Astrocyte (in vitro differentiated cells and primary cell): ENCODE measurements around the gene GNS. TPM values are rescaled to one million over a fixed set of nuclear protein-coding genes. Genes with fewer than 3 reads are reported as not detected.

Experiments used
- DNase-seq: peaks from one replicate; pipeline ENCODE4 v3.0.0-alpha.2; 2010; ENCODE audit warnings: low read depth
- FAIRE-seq: peaks from 2 replicates; lab custom pipeline; 2011; peaks lifted over from hg19 to GRCh38; lab: Jason Lieb, UNC
- H2AFZ ChIP-seq: 2 replicates; pipeline ENCODE4 v1.6.0; 2012; ENCODE audit warnings: low read depth, low read length, inconsistent platforms
- H3K27ac ChIP-seq: 2 replicates; pipeline ENCODE4 v1.5.1; 2011; ENCODE audit warnings: low read depth, low read length, inconsistent platforms
- H3K27me3 ChIP-seq: 2 replicates; pipeline ENCODE4 v1.6.0; 2011; ENCODE audit warnings: low read length, inconsistent platforms; ENCODE audit not compliant: insufficient read depth
- H3K36me3 ChIP-seq: 2 replicates; pipeline ENCODE4 v1.5.1; 2011; ENCODE audit warnings: low read length, inconsistent platforms; ENCODE audit not compliant: insufficient read depth
- H3K4me1 ChIP-seq: 2 replicates; pipeline ENCODE4 v1.5.1; 2011; ENCODE audit warnings: low read length, inconsistent platforms; ENCODE audit not compliant: insufficient read depth
- H3K4me2 ChIP-seq: 2 replicates; pipeline ENCODE4 v1.6.0; 2012; ENCODE audit warnings: low read length, inconsistent platforms
- H3K4me3 ChIP-seq: 2 replicates; pipeline ENCODE4 v1.5.1; 2011; ENCODE audit warnings: low read depth, mild to moderate bottlenecking, low read length, inconsistent platforms; ENCODE audit not compliant: insufficient read depth
- H3K79me2 ChIP-seq: 2 replicates; pipeline ENCODE4 v1.6.0; 2012; ENCODE audit warnings: mild to moderate bottlenecking, low read length, inconsistent platforms; ENCODE audit not compliant: insufficient read depth
- H3K9ac ChIP-seq: 2 replicates; pipeline ENCODE4 v1.6.0; 2012; ENCODE audit warnings: mild to moderate bottlenecking, low read length, inconsistent platforms
- H3K9me3 ChIP-seq: 2 replicates; pipeline ENCODE4 v1.5.1; 2012; ENCODE audit warnings: low read depth, mild to moderate bottlenecking, low read length, inconsistent platforms; ENCODE audit not compliant: insufficient read depth
- H4K20me1 ChIP-seq: 2 replicates; pipeline ENCODE4 v1.6.0; 2012; ENCODE audit warnings: low read length, inconsistent platforms; ENCODE audit not compliant: insufficient read depth
- H3K27ac Mint-ChIP-seq: one replicate; pipeline ENCODE4 v1.8.0; 2021; ENCODE audit warnings: mild to moderate bottlenecking, mixed read lengths; ENCODE audit not compliant: unreplicated experiment
- H3K27me3 Mint-ChIP-seq: one replicate; pipeline ENCODE4 v1.8.0; 2021; ENCODE audit warnings: low read depth, mixed read lengths; ENCODE audit not compliant: unreplicated experiment
- H3K36me3 Mint-ChIP-seq: one replicate; pipeline ENCODE4 v1.8.0; 2021; ENCODE audit warnings: low read depth, mixed read lengths; ENCODE audit not compliant: unreplicated experiment
- H3K4me1 Mint-ChIP-seq: one replicate; pipeline ENCODE4 v1.8.0; 2021; ENCODE audit warnings: low read depth, mixed read lengths; ENCODE audit not compliant: unreplicated experiment
- H3K4me3 Mint-ChIP-seq: one replicate; pipeline ENCODE4 v1.8.0; 2021; ENCODE audit warnings: mild to moderate bottlenecking, moderate library complexity, mixed read lengths; ENCODE audit not compliant: unreplicated experiment
- H3K9me3 Mint-ChIP-seq: one replicate; pipeline ENCODE4 v1.8.0; 2021; ENCODE audit warnings: mild to moderate bottlenecking, mixed read lengths; ENCODE audit not compliant: unreplicated experiment
- EZH2 ChIP-seq: IDR thresholded peaks from 2 replicates; pipeline ENCODE4 v1.6.1; 2012; ENCODE audit warnings: mild to moderate bottlenecking, low read length, inconsistent platforms; ENCODE audit not compliant: insufficient read depth
- total RNA-seq: library from RNA; stranded (reverse); gene quantifications from 2 replicates; pipeline ENCODE4 v1.2.1, GENCODE V29; 2021
- TF ChIP-seq, protein P1 (sequence below): IDR thresholded peaks from 2 replicates; pipeline ENCODE4 v1.5.1; 2011; ENCODE audit warnings: low read depth, mild to moderate bottlenecking, inconsistent platforms, low read length, moderate library complexity; ENCODE audit not compliant: insufficient read depth

GNS gene
- total RNA-seq, 1 donor from 2014 or later = 109 TPM

- no peaks in the 10 kb centered on the region for H3K9me3 ChIP-seq
- H3K4me2 ChIP-seq = no peak overlapping the region
Observed at GRCh38 chr12:64671681-64672080, 87.5 kb downstream of the GNS start.

DNA sequence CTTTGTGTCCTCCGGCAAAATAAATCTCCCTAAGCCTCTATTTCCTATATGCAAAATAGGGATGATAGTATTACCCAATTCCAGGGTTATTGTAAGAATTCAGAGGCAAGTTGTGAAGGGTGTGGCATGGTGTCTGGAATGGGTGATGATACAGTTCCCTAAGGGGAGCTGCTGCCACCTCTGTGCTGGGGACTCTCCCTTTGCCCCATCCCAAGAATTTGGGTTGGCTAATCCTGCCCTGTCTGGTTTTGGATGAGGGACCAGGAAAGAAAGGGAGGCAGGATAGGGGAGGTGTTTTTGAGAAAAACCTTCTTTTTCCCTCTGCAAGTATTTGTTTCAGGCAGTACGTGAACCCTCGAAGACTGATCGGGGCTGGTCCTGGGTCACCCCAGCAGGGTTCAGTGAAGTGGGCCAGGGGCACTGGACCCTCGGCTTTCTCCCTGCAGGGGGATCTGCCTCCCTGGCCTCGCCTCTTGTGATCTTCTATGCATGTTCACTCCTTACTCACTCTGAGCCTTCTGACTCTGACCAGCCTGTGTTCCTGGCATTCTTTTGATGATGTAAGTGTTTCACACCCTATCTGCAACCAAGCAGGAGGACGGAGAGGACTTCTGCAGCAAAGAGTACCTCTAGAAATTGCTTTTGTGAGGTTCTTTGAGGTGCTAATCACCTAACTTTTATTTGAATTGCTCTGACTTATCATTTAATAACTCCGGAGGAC is 88.1 kb downstream of the GNS start:
- Histone ChIP-seq H3K36me3 (no peaks in the 10 kb centered on the region), H4K20me1 (peaks cover 16% of the 10 kb centered on the region), H3K79me2 (peaks cover 28% of the 10 kb centered on the region), H3K27me3 (no peaks in the 10 kb centered on the region), H3K4me1 (peaks cover 42% of the 10 kb centered on the region), H2AFZ (no peak overlapping the region), H3K9me3 (no peaks in the 10 kb centered on the region), H3K9ac (no peak overlapping the region), H3K4me3 (no peak overlapping the region), H3K4me2 (no peak overlapping the region), H3K27ac (no peak overlapping the region)
- Mint-ChIP-seq H3K9me3 (no peaks in the 10 kb centered on the region), H3K36me3 (no peaks in the 10 kb centered on the region), H3K4me1 (peaks cover 51% of the 10 kb centered on the region), H3K27ac (peak overlapping the region; percentile 81), H3K4me3 (no peak overlapping the region), H3K27me3 (no peaks in the 10 kb centered on the region)
- DNase-seq (peak; percentile 70), FAIRE-seq (no peak)
- TF ChIP-seq, protein P1, sequence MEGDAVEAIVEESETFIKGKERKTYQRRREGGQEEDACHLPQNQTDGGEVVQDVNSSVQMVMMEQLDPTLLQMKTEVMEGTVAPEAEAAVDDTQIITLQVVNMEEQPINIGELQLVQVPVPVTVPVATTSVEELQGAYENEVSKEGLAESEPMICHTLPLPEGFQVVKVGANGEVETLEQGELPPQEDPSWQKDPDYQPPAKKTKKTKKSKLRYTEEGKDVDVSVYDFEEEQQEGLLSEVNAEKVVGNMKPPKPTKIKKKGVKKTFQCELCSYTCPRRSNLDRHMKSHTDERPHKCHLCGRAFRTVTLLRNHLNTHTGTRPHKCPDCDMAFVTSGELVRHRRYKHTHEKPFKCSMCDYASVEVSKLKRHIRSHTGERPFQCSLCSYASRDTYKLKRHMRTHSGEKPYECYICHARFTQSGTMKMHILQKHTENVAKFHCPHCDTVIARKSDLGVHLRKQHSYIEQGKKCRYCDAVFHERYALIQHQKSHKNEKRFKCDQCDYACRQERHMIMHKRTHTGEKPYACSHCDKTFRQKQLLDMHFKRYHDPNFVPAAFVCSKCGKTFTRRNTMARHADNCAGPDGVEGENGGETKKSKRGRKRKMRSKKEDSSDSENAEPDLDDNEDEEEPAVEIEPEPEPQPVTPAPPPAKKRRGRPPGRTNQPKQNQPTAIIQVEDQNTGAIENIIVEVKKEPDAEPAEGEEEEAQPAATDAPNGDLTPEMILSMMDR = no peak
- no peak for TF ChIP-seq EZH2

More at GRCh38 chr12:64671681-64672080, 87.5 kb downstream of the GNS start:
- Histone ChIP-seq H3K36me3 (no peaks in the 10 kb centered on the region), H3K4me3 (no peak overlapping the region), H3K27me3 (no peaks in the 10 kb centered on the region), H2AFZ (no peak overlapping the region), H4K20me1 (peaks cover 14% of the 10 kb centered on the region), H3K9ac (no peak overlapping the region), H3K4me1 (peaks cover 37% of the 10 kb centered on the region), H3K27ac (no peak overlapping the region), H3K79me2 (peaks cover 28% of the 10 kb centered on the region)
- Mint-ChIP-seq H3K4me1 (peaks cover 47% of the 10 kb centered on the region), H3K36me3 (no peaks in the 10 kb centered on the region), H3K27ac (no peak overlapping the region), H3K27me3 (no peaks in the 10 kb centered on the region), H3K4me3 (no peak overlapping the region), H3K9me3 (no peaks in the 10 kb centered on the region)
- DNase-seq (no peak), FAIRE-seq (no peak)
- TF ChIP-seq, protein P1 = no peak
- no peak for TF ChIP-seq EZH2

DNA sequence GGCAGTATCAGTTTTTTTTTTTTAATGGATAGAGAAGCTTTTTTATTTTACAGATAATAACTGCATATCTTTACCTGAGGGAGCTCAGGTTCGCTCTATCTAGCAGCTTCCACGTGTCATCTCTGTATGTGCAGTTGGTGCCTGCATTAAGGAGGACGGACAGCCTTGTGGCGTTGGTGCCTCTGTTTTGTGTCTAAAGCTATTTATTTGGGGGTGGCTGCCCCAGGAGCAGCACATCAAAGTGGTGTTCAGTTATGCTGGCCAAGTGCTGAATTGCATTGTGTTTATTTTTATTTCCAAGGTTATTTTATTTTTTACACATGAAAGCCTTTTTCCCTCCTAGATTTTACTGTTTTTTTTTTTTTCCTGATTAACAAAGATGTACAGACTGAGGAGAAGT is 89.2 kb downstream of the GNS start:
- H3K4me2 ChIP-seq = no peak overlapping the region
- H4K20me1 ChIP-seq = peaks cover 21% of the 10 kb centered on the region
- FAIRE-seq = no peak

More for the DNA sequence above, 89.2 kb downstream of the GNS start:
- Histone ChIP-seq H3K36me3 (no peaks in the 10 kb centered on the region), H3K27me3 (no peaks in the 10 kb centered on the region), H2AFZ (no peak overlapping the region), H3K27ac (no peak overlapping the region), H3K79me2 (peaks cover 33% of the 10 kb centered on the region), H3K4me1 (peaks cover 42% of the 10 kb centered on the region), H3K4me3 (no peak overlapping the region), H3K9ac (no peak overlapping the region), H3K9me3 (no peaks in the 10 kb centered on the region)
- no peaks in the 10 kb centered on the region for H3K9me3 Mint-ChIP-seq
- H3K27me3 Mint-ChIP-seq = no peaks in the 10 kb centered on the region
- peaks cover 50% of the 10 kb centered on the region for H3K4me1 Mint-ChIP-seq
- H3K27ac Mint-ChIP-seq = peak overlapping the region; percentile 80
- TF ChIP-seq, protein P1 = no peak
- no peak for TF ChIP-seq EZH2
- no peak overlapping the region for H3K4me3 Mint-ChIP-seq
- H3K36me3 Mint-ChIP-seq = no peaks in the 10 kb centered on the region
- DNase-seq = no peak
